Panc1 (cell line): ENCODE data around the gene TBL1Y.

Experiments used
- POLR2AphosphoS5 ChIP-seq: IDR thresholded peaks from 2 replicates; pipeline ENCODE4 v1.6.1; 2012; ENCODE audit warnings: mild to moderate bottlenecking, low read depth, low read length, moderate library complexity
- TF ChIP-seq, protein P1 (sequence below): fragments of 450-650 bp; IDR thresholded peaks from 2 replicates; pipeline ENCODE4 v1.5.1; 2017; ENCODE audit warnings: mild to moderate bottlenecking
- TF ChIP-seq, protein P2 (sequence below), 2 experiments: IDR thresholded peaks; 2 replicates each; pipeline ENCODE4 v1.6.1; 2011 to 2012; ENCODE audit warnings: low read depth in 2 of 2, control low read depth in 1 of 2, low read length in 1 of 2, mild to moderate bottlenecking in 1 of 2, moderate library complexity in 1 of 2; ENCODE audit not compliant: insufficient read depth in 1 of 2

DNA sequence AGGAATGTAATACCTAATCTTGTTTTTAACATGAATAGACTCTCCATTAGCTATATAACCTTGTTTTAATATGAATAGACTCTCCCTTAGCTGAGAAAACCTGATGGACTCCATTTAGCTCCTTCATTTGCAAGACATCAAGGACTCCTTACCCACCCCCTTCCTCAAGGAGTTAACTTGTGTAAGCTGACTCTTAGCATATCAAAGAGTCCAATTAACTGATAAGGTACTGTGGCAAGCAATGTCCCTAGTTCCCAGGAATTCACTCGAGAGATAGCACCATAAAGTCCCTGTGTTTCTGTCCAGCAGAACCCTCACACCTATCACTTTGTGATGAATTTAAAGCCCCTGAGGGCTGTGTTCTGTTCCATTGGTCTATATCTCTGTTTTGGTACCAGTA lies 15.3 kb upstream of the TBL1Y start:
- TF ChIP-seq, protein P1, sequence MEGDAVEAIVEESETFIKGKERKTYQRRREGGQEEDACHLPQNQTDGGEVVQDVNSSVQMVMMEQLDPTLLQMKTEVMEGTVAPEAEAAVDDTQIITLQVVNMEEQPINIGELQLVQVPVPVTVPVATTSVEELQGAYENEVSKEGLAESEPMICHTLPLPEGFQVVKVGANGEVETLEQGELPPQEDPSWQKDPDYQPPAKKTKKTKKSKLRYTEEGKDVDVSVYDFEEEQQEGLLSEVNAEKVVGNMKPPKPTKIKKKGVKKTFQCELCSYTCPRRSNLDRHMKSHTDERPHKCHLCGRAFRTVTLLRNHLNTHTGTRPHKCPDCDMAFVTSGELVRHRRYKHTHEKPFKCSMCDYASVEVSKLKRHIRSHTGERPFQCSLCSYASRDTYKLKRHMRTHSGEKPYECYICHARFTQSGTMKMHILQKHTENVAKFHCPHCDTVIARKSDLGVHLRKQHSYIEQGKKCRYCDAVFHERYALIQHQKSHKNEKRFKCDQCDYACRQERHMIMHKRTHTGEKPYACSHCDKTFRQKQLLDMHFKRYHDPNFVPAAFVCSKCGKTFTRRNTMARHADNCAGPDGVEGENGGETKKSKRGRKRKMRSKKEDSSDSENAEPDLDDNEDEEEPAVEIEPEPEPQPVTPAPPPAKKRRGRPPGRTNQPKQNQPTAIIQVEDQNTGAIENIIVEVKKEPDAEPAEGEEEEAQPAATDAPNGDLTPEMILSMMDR = no peak
- no peak for TF ChIP-seq POLR2AphosphoS5
- TF ChIP-seq, protein P2, sequence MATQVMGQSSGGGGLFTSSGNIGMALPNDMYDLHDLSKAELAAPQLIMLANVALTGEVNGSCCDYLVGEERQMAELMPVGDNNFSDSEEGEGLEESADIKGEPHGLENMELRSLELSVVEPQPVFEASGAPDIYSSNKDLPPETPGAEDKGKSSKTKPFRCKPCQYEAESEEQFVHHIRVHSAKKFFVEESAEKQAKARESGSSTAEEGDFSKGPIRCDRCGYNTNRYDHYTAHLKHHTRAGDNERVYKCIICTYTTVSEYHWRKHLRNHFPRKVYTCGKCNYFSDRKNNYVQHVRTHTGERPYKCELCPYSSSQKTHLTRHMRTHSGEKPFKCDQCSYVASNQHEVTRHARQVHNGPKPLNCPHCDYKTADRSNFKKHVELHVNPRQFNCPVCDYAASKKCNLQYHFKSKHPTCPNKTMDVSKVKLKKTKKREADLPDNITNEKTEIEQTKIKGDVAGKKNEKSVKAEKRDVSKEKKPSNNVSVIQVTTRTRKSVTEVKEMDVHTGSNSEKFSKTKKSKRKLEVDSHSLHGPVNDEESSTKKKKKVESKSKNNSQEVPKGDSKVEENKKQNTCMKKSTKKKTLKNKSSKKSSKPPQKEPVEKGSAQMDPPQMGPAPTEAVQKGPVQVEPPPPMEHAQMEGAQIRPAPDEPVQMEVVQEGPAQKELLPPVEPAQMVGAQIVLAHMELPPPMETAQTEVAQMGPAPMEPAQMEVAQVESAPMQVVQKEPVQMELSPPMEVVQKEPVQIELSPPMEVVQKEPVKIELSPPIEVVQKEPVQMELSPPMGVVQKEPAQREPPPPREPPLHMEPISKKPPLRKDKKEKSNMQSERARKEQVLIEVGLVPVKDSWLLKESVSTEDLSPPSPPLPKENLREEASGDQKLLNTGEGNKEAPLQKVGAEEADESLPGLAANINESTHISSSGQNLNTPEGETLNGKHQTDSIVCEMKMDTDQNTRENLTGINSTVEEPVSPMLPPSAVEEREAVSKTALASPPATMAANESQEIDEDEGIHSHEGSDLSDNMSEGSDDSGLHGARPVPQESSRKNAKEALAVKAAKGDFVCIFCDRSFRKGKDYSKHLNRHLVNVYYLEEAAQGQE (IDR thresholded peaks at IDR 0.05; ENCODE audit: insufficient read depth in 1 of 2, low read depth in 2 of 2, low read length in 1 of 2) = no peak
